Measurements from ENCODE around the gene PICK1.

The PICK1 gene

GRCh38 chr22:38088629-38089473 is 31.6 kb downstream of the PICK1 start:
- no peak for DNase-seq (ENCODE audit: low read depth)

- DNase-seq (ENCODE audit: low read depth), result no peak
Observed at GRCh38 chr22:38089474-38089851, 32.3 kb downstream of the PICK1 start.

- no peak for DNase-seq (ENCODE audit: low read depth)
Observed at GRCh38 chr22:38097058-38097457, 39.9 kb downstream of the PICK1 start.

- no peak for DNase-seq (ENCODE audit: low read depth)
Observed at GRCh38 chr22:38097557-38098409, 40.6 kb downstream of the PICK1 start.

GRCh38 chr22:38098410-38099249 is 41.4 kb downstream of the PICK1 start:
- DNase-seq (ENCODE audit: low read depth), result peak; percentile 16

- DNase-seq (ENCODE audit: low read depth), result no peak
Observed at GRCh38 chr22:38103641-38104040, 46.4 kb downstream of the PICK1 start.

GRCh38 chr22:38104084-38104483 is 46.9 kb downstream of the PICK1 start:
- no peak for DNase-seq (ENCODE audit: low read depth)

- DNase-seq (ENCODE audit: low read depth), result no peak
Observed at GRCh38 chr22:38106814-38107578, 49.8 kb downstream of the PICK1 start.

- DNase-seq (ENCODE audit: low read depth), result peak; percentile 39
Observed at GRCh38 chr22:38107692-38108515, 50.7 kb downstream of the PICK1 start.

- DNase-seq (ENCODE audit: low read depth), result no peak
Observed at GRCh38 chr22:38108561-38109319, 51.5 kb downstream of the PICK1 start.

- no peak for DNase-seq (ENCODE audit: low read depth)
Observed at GRCh38 chr22:38109371-38110001, 52.3 kb downstream of the PICK1 start.

- no peak for DNase-seq (ENCODE audit: low read depth)
Observed at GRCh38 chr22:38110008-38110862, 53.0 kb downstream of the PICK1 start, which contains the start of gene BAIAP2L2. BAIAP2L2 (minus strand) TSS chr22:38110684; CDS start chr22:38110525, 159 bp downstream.

- no peak for DNase-seq (ENCODE audit: low read depth)
Observed at GRCh38 chr22:38110863-38111852, 54.0 kb downstream of the PICK1 start.

GRCh38 chr22:38111925-38112355 is 54.7 kb downstream of the PICK1 start:
- DNase-seq (ENCODE audit: low read depth), result no peak

- no peak for DNase-seq (ENCODE audit: low read depth)
Observed at GRCh38 chr22:38112381-38112780, 55.2 kb downstream of the PICK1 start.

GRCh38 chr22:38114484-38115398 is 57.5 kb downstream of the PICK1 start:
- peak; percentile 77 for DNase-seq (ENCODE audit: low read depth)

Measured in fibroblast of gingiva (primary cell).